Cardiac fibroblast (primary cell): Measurements from ENCODE around the gene NAGPA.

Source experiments
- DNase-seq, 2 donors: peaks; one replicate each; pipeline versions ENCODE4 v3.0.0 to v3.0.0-alpha.2; 2010; ENCODE audit warnings: low read depth in 2 of 2
- H3K4me3 ChIP-seq, 2 donors: replicated peaks in 1 of 2; 1 replicate in 1 of 2; 2 replicates in 1 of 2; pipeline ENCODE4 v1.5.1; 2011; ENCODE audit warnings: low read depth in 2 of 2, low read length in 2 of 2, mild to moderate bottlenecking in 2 of 2, moderate library complexity in 1 of 2
- TF ChIP-seq, protein P1 (sequence below): IDR thresholded peaks from one replicate; pipeline ENCODE4 v1.5.1; 2011; ENCODE audit warnings: low read depth, mild to moderate bottlenecking, low read length, inconsistent platforms

Gene NAGPA

DNA sequence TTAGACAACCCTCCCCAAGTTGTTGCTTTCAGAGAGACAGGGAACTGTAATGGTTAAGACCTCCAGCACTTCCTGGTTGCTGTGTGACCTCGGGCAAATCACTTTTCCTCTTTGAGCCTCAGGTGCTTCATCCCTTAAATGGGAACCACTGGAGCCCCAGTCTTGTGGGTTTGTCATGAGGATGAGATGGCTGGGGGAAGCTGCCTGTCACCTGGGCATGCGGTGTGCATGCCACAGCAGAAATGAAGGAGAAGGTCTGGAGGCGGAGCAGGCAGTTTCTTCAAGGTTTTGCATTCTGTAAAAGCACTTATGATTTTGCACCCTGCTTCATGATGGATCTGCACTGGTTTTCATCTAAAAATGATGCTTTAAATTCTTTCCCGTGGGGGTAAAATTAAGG lies 22.1 kb downstream of the NAGPA start:
- TF ChIP-seq, protein P1, sequence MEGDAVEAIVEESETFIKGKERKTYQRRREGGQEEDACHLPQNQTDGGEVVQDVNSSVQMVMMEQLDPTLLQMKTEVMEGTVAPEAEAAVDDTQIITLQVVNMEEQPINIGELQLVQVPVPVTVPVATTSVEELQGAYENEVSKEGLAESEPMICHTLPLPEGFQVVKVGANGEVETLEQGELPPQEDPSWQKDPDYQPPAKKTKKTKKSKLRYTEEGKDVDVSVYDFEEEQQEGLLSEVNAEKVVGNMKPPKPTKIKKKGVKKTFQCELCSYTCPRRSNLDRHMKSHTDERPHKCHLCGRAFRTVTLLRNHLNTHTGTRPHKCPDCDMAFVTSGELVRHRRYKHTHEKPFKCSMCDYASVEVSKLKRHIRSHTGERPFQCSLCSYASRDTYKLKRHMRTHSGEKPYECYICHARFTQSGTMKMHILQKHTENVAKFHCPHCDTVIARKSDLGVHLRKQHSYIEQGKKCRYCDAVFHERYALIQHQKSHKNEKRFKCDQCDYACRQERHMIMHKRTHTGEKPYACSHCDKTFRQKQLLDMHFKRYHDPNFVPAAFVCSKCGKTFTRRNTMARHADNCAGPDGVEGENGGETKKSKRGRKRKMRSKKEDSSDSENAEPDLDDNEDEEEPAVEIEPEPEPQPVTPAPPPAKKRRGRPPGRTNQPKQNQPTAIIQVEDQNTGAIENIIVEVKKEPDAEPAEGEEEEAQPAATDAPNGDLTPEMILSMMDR, result no peak

DNA sequence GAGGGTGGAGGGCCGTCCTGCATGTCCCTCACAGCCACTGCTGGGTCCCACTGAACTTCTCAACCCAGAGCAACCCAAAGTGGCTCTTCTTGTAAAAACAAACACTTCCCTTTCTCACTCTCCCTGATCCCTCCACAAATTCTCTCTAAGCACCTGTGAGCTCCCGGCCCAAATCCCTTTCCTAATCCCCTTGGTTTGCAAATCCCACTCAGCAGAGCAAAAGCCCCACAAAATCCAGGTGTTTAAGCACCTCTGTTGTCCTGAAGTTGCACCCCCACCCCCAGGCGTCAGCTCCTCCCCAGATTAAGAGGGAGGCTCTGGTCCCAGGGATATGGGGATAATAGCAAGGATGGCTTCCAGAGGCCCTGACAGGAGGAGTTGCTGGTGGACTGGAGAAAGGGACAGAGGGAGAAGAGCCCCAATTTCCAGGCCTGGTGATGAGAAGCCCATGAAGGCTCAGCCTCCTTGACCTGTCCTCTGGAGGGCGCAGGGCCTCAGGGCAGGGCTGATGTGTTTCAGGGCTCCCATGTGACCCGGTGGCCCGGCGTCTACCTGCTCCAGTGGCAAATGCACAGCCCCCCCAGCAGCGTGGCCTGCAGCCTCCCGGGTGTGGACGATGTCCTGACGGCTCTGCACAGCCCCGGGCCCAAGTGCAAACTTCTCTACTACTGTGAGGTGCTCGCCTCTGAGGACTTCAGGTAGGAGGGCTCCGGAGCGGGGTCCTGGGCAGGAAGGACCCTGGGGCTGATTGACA lies 23.0 kb downstream of the NAGPA start:
- no peak for DNase-seq
- H3K4me3 ChIP-seq, result no peak overlapping the region
- TF ChIP-seq, protein P1, result no peak

More for the DNA sequence above, 22.1 kb downstream of the NAGPA start:
- H3K4me3 ChIP-seq, result no peak overlapping the region
- DNase-seq, result no peak

DNA sequence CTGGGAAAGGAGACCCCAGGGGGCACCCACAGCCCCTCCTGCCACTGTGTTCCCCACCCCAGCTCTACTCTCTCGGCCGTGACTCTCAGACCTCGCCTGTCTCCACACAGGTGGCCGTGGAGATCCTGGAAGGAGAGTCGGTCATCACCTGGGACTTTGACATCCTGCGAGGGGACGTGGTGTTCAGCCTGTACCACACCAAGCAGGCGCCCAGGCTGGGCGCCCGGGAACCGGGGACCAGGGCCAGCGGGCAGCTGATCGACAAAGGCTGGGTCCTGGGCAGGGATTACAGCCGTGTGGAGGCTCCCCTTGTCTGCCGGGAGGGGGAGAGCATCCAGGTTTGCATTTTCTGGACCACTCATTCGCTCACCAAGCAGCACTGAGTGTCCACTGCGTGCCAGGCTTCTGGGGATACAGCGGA lies 25.4 kb downstream of the NAGPA start:
- TF ChIP-seq, protein P1, result no peak
- no peak for DNase-seq
- no peak overlapping the region for H3K4me3 ChIP-seq

DNA sequence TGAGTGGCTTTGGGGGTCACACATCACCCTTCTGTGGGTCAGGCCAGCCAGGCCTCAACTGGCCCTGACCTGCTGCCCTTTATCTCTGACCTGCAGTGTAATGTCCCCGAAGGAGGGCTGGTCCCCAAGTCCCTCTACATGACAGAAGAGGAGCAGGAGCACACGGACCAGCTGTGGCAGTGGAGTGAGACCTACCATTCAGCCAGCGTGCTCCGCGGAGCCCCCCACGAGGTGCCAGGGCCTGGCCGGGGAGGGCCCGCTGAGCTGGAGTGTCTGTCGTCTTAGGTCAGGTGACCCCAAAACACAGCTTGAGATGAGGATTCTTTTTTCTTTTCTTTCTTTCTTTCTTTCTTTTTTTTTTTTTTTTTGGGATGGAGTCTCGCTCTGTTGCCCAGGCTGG lies 26.5 kb downstream of the NAGPA start:
- DNase-seq, result no peak
- TF ChIP-seq, protein P1, result no peak
- H3K4me3 ChIP-seq, result no peak overlapping the region

DNA sequence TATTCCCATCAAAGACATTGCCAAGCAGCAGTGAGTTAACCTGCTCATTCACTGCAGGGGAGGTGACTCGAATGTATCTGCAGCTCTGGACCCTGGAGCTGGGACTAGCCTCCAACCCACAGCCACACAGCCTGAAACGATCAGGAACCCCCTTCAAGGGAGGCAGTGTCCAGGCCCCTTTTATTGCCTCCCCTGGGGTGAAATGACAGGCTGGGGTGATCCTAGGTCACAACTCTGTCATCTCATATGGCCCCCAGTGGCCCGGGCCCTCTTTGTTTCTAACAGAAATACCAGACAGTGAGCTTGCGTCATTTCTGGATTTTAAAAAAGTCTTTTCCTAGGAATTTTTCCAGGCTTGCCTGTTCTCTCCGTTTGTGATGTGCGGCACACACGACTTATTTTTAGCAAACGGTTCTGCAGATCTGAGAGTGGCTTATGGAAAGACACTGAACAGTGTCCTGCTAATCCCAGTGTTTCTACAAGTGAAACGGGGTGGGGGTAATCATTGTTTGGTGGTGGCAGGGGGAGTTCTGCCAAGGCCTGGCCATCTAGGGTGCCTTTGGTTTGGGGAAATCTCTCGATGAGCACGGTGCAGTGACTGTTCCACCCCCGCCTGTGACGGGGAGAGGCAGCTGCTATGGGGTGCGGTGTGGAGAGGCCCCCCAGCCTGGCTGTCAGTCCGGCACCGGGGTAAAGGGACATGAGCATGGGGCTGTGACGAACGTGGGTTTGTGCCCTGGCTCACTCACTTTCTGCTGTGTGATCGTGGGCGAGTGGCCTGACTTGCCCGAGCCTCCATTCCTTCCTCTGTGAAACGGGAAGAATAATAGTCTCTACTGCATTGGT lies 27.2 kb downstream of the NAGPA start:
- TF ChIP-seq, protein P1, result no peak
- H3K4me3 ChIP-seq, result no peak overlapping the region
- DNase-seq, result no peak

DNA sequence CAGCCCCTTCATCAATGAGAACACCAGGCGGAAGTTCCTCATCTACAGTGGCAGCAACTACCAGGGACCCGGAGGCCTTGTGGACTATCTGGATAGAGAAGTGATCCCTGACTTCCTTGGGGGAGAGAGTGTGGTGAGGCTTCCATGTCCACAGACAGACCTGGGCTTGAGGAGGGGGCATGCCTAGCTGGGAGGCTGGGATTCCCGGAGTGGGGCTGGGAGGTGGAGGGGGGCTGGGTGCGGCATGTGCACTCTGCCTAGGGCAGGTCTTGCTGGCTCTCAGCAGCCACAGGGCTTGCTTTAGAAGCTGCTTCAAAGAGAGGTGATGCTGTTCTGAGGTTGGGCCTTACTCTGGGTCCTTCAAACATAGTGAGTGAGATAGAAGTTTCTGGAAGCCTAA lies 27.8 kb downstream of the NAGPA start:
- no peak for DNase-seq

More for the DNA sequence above, 27.8 kb downstream of the NAGPA start:
- H3K4me3 ChIP-seq, result no peak overlapping the region
- TF ChIP-seq, protein P1, result no peak
